GM21526 (cell line): ENCODE results near the gene CHIT1.

ENCODE experiments used
- ATAC-seq: cut with Tn5 transposase; IDR thresholded peaks from one replicate; pipeline ENCODE4 v1.9.1; 2021; ENCODE audit warnings: moderate library complexity; ENCODE audit not compliant: unreplicated experiment, low FRiP score

The CHIT1 gene

GRCh38 chr1:203229471-203230135 lies at the start of gene CHIT1:
Gene CHIT1 (minus strand): TSS chr1:203229673. CDS start chr1:203229636, 37 bp downstream.
- no peak for ATAC-seq

GRCh38 chr1:203278885-203279406 lies 49.5 kb upstream of the CHIT1 start:
- ATAC-seq, result no peak

- no peak for ATAC-seq
These were observed 48.8 kb upstream of the CHIT1 start for GRCh38 chr1:203278082-203278884.

- no peak for ATAC-seq
These were observed 47.6 kb upstream of the CHIT1 start for GRCh38 chr1:203276916-203277545.

- ATAC-seq, result no peak
These were observed 46.9 kb upstream of the CHIT1 start for GRCh38 chr1:203276408-203276807.

GRCh38 chr1:203275656-203276272 lies 46.3 kb upstream of the CHIT1 start:
- no peak for ATAC-seq

GRCh38 chr1:203274603-203275381 lies 45.3 kb upstream of the CHIT1 start:
- no peak for ATAC-seq

GRCh38 chr1:203273869-203274602 lies 44.6 kb upstream of the CHIT1 start:
- ATAC-seq, result peak; percentile 19

GRCh38 chr1:203273206-203273868 lies 43.9 kb upstream of the CHIT1 start:
- ATAC-seq, result peak; percentile 47

- no peak for ATAC-seq
These were observed 43.2 kb upstream of the CHIT1 start for GRCh38 chr1:203272633-203273205.

GRCh38 chr1:203271962-203272632 lies 42.6 kb upstream of the CHIT1 start:
- no peak for ATAC-seq

- no peak for ATAC-seq
These were observed 41.7 kb upstream of the CHIT1 start for GRCh38 chr1:203271018-203271743.

- ATAC-seq, result no peak
These were observed 41.0 kb upstream of the CHIT1 start for GRCh38 chr1:203270448-203270847.

GRCh38 chr1:203269654-203270020 lies 40.2 kb upstream of the CHIT1 start:
- ATAC-seq, result no peak

- ATAC-seq, result no peak
These were observed 39.6 kb upstream of the CHIT1 start for GRCh38 chr1:203268901-203269653.

GRCh38 chr1:203267912-203268311 lies 38.4 kb upstream of the CHIT1 start:
- ATAC-seq, result no peak
